Activated CD4-positive, alpha-beta T cell treated with anti-CD3 and anti-CD28 coated beads for 36 hours (primary cell): ENCODE measurements around the gene ADARB2. TPM values are rescaled to one million over a fixed set of nuclear protein-coding genes. Genes with fewer than 3 reads are reported as not detected.

Experiments
- ATAC-seq: fragments of 200-7000 bp; cut with Tn5 transposase; one replicate; pipeline ENCODE4 v1.10.0; 2021; ENCODE audit warnings: mild to moderate bottlenecking, moderate library complexity
- CTCF ChIA-PET: fragments of 350-600 bp; sonication (Branson Sonifier 250); formaldehyde crosslinking; loops from one replicate; lab custom pipeline; 2021; ENCODE audit warnings: antibody characterized with exemption; lab: Charles Lee
- POLR2A ChIA-PET: fragments of 350-600 bp; sonication (Branson Sonifier 250); formaldehyde crosslinking; loops from one replicate; lab custom pipeline; 2021; ENCODE audit warnings: antibody characterized with exemption, inconsistent platforms; lab: Charles Lee
- DNase-seq: peaks from one replicate; pipeline ENCODE4 v3.0.0-alpha.2; 2020
- H3K27ac Mint-ChIP-seq: one replicate; pipeline ENCODE4 v1.8.0; 2021; ENCODE audit warnings: mixed read lengths
- H3K27me3 Mint-ChIP-seq: one replicate; pipeline ENCODE4 v1.8.0; 2021; ENCODE audit warnings: mixed read lengths
- H3K36me3 Mint-ChIP-seq: one replicate; pipeline ENCODE4 v1.8.0; 2021; ENCODE audit warnings: low read depth, mixed read lengths
- H3K4me1 Mint-ChIP-seq: one replicate; pipeline ENCODE4 v1.8.0; 2021; ENCODE audit warnings: mixed read lengths
- H3K4me3 Mint-ChIP-seq: one replicate; pipeline ENCODE4 v1.8.0; 2021; ENCODE audit warnings: mild to moderate bottlenecking, moderate library complexity, mixed read lengths
- H3K9me3 Mint-ChIP-seq: one replicate; pipeline ENCODE4 v1.8.0; 2021; ENCODE audit warnings: low read depth, mixed read lengths
- intact Hi-C, 2 experiments: fragments of 100-400 bp; cut with DNase I in 1 of 2; cut with micrococcal nuclease in 1 of 2; formaldehyde crosslinking; loops; one replicate each; pipeline versions ENCODE4 v1.14.2 to v1.15.1; 2022 to 2024; cut with DNase I, micrococcal nuclease
- total RNA-seq, 2 experiments: library from RNA; stranded (reverse); gene quantifications; one replicate each; pipeline ENCODE4 v1.2.3, GENCODE V29; 2021

The ADARB2 gene
- total RNA-seq, 2 experiments from 2014 or later, result not detected

DNA sequence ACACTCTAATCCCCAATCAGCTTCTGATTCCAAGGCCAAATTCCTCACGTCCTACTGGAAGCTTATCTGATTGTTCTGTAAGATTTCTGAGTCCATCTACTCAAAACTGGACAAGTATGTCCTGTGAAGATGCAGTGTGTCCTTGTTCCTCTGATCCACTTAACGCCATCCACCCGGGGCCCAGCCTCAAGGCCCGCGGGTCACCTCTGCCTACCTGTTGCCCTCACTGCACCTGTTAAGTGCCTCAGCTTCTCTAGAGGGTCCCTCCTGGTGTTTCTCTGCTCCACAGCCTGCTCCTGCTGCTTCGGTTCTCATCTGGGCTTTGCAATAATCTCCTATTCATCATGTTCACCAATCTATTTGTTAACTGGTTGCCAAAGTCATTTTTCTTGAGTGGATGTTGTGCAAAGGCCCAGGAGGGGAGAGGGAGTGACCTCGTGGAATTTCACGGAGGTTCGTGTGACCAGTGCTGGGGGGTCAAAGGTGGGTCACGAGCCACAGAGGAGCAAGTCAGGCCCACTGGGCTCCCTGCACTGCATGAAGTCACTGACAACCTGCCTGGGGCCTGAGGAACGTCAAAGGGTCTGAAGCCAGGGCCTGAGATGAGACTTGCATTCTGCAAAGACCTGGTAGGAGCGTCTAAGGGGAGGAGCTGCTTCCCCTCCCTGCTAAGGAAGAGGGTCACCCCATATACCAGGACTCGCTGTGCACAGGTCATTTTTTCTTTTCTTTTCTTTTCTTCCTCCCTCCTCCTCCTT lies 343.0 kb downstream of the ADARB2 start:
- ATAC-seq (no peak), DNase-seq (no peak)
- H3K27ac Mint-ChIP-seq, result no peak overlapping the region
- no peak overlapping the region for H3K4me3 Mint-ChIP-seq
- no peaks in the 10 kb centered on the region for H3K36me3 Mint-ChIP-seq
- no peaks in the 10 kb centered on the region for H3K4me1 Mint-ChIP-seq
- POLR2A ChIA-PET, result interaction anchor here (0.5 kb wide), 2 partner anchors 768 to 1323 kb away, joined by 3 to 4 read pairs; no protein-coding TSS in a partner anchor
- H3K27me3 Mint-ChIP-seq, result no peaks in the 10 kb centered on the region
- H3K9me3 Mint-ChIP-seq, result no peaks in the 10 kb centered on the region
- intact Hi-C loops, result no loop called here
- CTCF ChIA-PET, result interaction anchor here (0.7 kb wide), 1 partner anchor 9 kb away, joined by 3 read pairs; no protein-coding TSS in a partner anchor

DNA sequence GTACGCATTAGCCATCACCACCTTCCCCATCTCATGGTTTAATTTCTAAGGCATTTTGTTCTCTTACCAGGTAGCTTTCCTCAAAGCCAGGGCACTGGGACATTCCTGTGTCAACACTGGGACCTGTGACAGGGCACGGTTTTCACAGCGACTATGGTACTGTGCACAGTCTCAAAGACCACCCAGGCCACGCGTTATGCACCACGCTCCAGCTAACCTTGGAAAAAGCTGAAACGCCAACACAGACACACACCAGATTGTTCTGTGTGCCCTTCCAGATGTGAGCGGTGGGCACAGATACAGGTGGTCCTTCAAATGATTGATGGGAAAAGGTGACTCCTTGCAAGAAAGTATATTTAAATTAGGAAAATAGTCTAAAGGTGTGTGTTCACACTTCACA lies 343.8 kb downstream of the ADARB2 start:
- CTCF ChIA-PET, result interaction anchor here (0.7 to 1.4 kb wide), 2 partner anchors 27 to 90 kb away, joined by 3 to 4 read pairs; no protein-coding TSS in a partner anchor
- intact Hi-C loops, result no loop called here
- ATAC-seq, result no peak
- Mint-ChIP-seq H3K9me3 (no peaks in the 10 kb centered on the region), H3K4me1 (no peaks in the 10 kb centered on the region), H3K27me3 (no peaks in the 10 kb centered on the region), H3K4me3 (no peak overlapping the region), H3K27ac (no peak overlapping the region), H3K36me3 (no peaks in the 10 kb centered on the region)
- DNase-seq, result no peak
- POLR2A ChIA-PET, result no interaction called here

DNA sequence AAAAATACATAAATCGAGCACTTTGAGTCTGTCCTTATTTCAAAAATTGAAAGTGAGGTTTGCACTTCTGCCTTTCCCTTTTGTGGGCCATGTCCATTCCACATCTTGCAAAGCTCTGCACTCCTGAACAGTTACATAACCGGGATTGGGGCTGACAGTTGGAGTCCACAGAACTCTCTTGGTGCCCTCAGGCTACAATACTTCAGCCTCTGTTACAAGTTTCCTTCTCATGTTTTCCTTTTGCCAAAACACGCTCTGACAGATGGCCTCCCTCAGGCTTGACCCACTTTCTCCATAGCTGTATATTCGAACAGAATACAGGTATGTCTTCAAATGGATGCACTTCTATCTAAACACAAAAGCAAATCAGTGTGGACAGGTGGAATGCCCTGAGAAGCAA lies 345.2 kb downstream of the ADARB2 start:
- no peaks in the 10 kb centered on the region for H3K27me3 Mint-ChIP-seq
- intact Hi-C loops, result no loop called here
- DNase-seq, result no peak
- CTCF ChIA-PET, result interaction anchor here (1.4 kb wide), 1 partner anchor 28 kb away, joined by 4 read pairs; no protein-coding TSS in a partner anchor
- H3K36me3 Mint-ChIP-seq, result no peaks in the 10 kb centered on the region
- H3K4me3 Mint-ChIP-seq, result no peak overlapping the region
- no peak overlapping the region for H3K27ac Mint-ChIP-seq
- POLR2A ChIA-PET, result no interaction called here
- no peaks in the 10 kb centered on the region for H3K4me1 Mint-ChIP-seq
- no peaks in the 10 kb centered on the region for H3K9me3 Mint-ChIP-seq
- no peak for ATAC-seq

GRCh38 chr10:1390200-1390599 lies 347.1 kb downstream of the ADARB2 start:
- intact Hi-C loops, result no loop called here
- DNase-seq (no peak), ATAC-seq (no peak)
- ChIA-PET CTCF (no interaction called here), POLR2A (no interaction called here)
- Mint-ChIP-seq H3K9me3 (peaks cover 1% of the 10 kb centered on the region), H3K4me1 (no peaks in the 10 kb centered on the region), H3K27me3 (peaks cover 4% of the 10 kb centered on the region), H3K27ac (no peak overlapping the region), H3K36me3 (no peaks in the 10 kb centered on the region), H3K4me3 (no peak overlapping the region)

DNA sequence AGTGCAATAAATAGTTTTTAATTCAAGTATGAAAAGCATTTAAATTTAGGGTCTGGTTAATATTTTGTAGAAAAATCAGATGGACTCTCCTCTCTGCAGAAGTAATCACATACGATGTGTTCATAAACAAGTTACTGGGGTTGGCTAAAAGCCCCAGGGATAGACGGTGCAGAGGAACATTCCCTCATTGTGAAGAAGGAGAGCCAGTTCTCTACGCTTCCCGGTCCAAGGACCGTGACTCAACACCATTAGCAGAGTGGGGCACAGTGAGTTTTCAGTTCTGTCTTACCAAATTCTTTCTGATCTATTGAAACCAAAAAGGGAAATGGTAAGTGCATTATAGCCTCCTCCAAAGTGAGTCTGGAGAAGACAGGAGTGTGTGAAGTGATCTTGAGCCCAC lies 353.3 kb downstream of the ADARB2 start:
- ATAC-seq, result no peak
- peaks cover 23% of the 10 kb centered on the region for H3K27me3 Mint-ChIP-seq

DNA sequence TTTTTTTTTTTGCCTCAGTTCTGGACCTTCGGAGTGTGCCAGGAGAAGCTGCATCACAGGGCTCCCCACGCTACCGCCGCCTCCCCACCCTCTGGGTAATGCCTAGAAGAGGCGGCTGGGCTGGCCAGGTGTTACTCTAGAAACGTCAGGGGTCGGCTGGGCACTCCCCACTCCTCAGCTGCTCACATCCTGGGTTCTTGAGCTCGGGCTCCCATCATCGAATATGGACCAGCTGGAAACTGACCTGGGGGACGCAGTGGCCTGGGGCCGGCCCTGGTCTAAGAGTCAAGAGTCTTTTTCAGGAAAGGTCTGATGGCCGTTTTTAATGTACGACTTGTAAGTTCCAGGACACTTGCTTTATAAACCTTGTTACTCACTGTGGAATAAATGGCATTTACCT lies 354.6 kb downstream of the ADARB2 start:
- ChIA-PET CTCF (no interaction called here), POLR2A (no interaction called here)
- Mint-ChIP-seq H3K36me3 (no peaks in the 10 kb centered on the region), H3K4me1 (no peaks in the 10 kb centered on the region), H3K27ac (no peak overlapping the region), H3K9me3 (peaks cover 1% of the 10 kb centered on the region), H3K4me3 (no peak overlapping the region), H3K27me3 (peaks cover 36% of the 10 kb centered on the region)
- DNase-seq (no peak), ATAC-seq (no peak)
- intact Hi-C loops, result no loop called here

More for the DNA sequence above, 353.3 kb downstream of the ADARB2 start:
- intact Hi-C loops, result no loop called here
- H3K9me3 Mint-ChIP-seq, result peaks cover 1% of the 10 kb centered on the region
- no peaks in the 10 kb centered on the region for H3K36me3 Mint-ChIP-seq
- ChIA-PET CTCF (no interaction called here), POLR2A (no interaction called here)
- H3K4me3 Mint-ChIP-seq, result no peak overlapping the region
- no peak overlapping the region for H3K27ac Mint-ChIP-seq
- H3K4me1 Mint-ChIP-seq, result no peaks in the 10 kb centered on the region
- DNase-seq, result no peak

DNA sequence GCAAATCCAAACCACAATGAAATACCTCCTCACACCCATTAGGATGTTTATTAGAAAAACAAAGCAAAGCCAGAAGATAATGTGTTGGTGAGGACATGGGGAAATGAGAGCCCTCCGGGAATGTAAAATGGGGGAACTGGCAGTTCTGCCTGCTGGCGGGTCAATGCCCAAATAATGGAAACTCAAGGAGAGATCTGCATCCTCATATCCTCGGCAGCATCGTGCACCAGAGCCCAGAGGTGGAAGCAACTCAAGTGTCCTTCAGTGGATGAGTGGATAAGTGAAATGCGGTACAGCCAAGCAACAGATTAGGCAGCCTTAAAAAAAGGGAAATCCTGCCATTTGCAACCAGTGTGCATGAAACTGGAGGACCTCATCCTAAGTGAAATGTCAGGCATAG lies 356.0 kb downstream of the ADARB2 start:
- no peaks in the 10 kb centered on the region for H3K4me1 Mint-ChIP-seq

GRCh38 chr10:1380088-1380671 lies 357.1 kb downstream of the ADARB2 start:
- ChIA-PET CTCF (no interaction called here), POLR2A (no interaction called here)
- H3K4me1 Mint-ChIP-seq, result no peaks in the 10 kb centered on the region
- no peak for ATAC-seq
- H3K4me3 Mint-ChIP-seq, result no peak overlapping the region
- no peak for DNase-seq
- no peaks in the 10 kb centered on the region for H3K36me3 Mint-ChIP-seq
- intact Hi-C loops, result no loop called here
- H3K27ac Mint-ChIP-seq, result no peak overlapping the region
- H3K9me3 Mint-ChIP-seq, result peaks cover 7% of the 10 kb centered on the region
- H3K27me3 Mint-ChIP-seq, result peaks cover 39% of the 10 kb centered on the region

More for the DNA sequence above, 356.0 kb downstream of the ADARB2 start:
- intact Hi-C loops, result no loop called here
- Mint-ChIP-seq H3K27me3 (peaks cover 37% of the 10 kb centered on the region), H3K27ac (no peak overlapping the region), H3K9me3 (peaks cover 1% of the 10 kb centered on the region), H3K36me3 (no peaks in the 10 kb centered on the region), H3K4me3 (no peak overlapping the region)
- no peak for ATAC-seq
- ChIA-PET CTCF (no interaction called here), POLR2A (no interaction called here)
- no peak for DNase-seq

GRCh38 chr10:1379601-1380000 lies 357.7 kb downstream of the ADARB2 start:
- CTCF ChIA-PET, result no interaction called here
- H3K4me1 Mint-ChIP-seq, result no peaks in the 10 kb centered on the region

GRCh38 chr10:1378473-1378872 lies 358.9 kb downstream of the ADARB2 start:
- H3K27ac Mint-ChIP-seq, result no peak overlapping the region
- ATAC-seq (no peak), DNase-seq (no peak)
- H3K27me3 Mint-ChIP-seq, result peaks cover 36% of the 10 kb centered on the region
- no peaks in the 10 kb centered on the region for H3K4me1 Mint-ChIP-seq
- H3K9me3 Mint-ChIP-seq, result peaks cover 7% of the 10 kb centered on the region
- H3K36me3 Mint-ChIP-seq, result no peaks in the 10 kb centered on the region
- no peak overlapping the region for H3K4me3 Mint-ChIP-seq
- intact Hi-C loops, result no loop called here
- POLR2A ChIA-PET, result no interaction called here
- CTCF ChIA-PET, result no interaction called here

More at GRCh38 chr10:1379601-1380000, 357.7 kb downstream of the ADARB2 start:
- POLR2A ChIA-PET, result no interaction called here
- intact Hi-C loops, result no loop called here
- Mint-ChIP-seq H3K4me3 (no peak overlapping the region), H3K27ac (no peak overlapping the region), H3K36me3 (no peaks in the 10 kb centered on the region), H3K9me3 (peaks cover 7% of the 10 kb centered on the region), H3K27me3 (peaks cover 37% of the 10 kb centered on the region)
- ATAC-seq (no peak), DNase-seq (no peak)

- DNase-seq (no peak), ATAC-seq (no peak)
- POLR2A ChIA-PET, result interaction anchor here (0.7 kb wide), 1 partner anchor 1371 kb away, joined by 5 read pairs; no protein-coding TSS in a partner anchor
- no peaks in the 10 kb centered on the region for H3K36me3 Mint-ChIP-seq
- H3K9me3 Mint-ChIP-seq, result peaks cover 7% of the 10 kb centered on the region
- CTCF ChIA-PET, result no interaction called here
- peaks cover 36% of the 10 kb centered on the region for H3K27me3 Mint-ChIP-seq
- no peak overlapping the region for H3K4me3 Mint-ChIP-seq
- no peaks in the 10 kb centered on the region for H3K4me1 Mint-ChIP-seq
- H3K27ac Mint-ChIP-seq, result no peak overlapping the region
- intact Hi-C loops, result no loop called here
These were observed 359.5 kb downstream of the ADARB2 start for GRCh38 chr10:1377740-1378397.
